ENCODE results near the gene CPOX.

Gene CPOX

GRCh38 chr3:98531622-98532274 is 61.7 kb downstream of the CPOX start, which contains the start of gene GPR15:
TSS of gene GPR15 (plus strand) at chr3:98531978. CDS start at chr3:98532034, 56 bp downstream.
- H3K36me3 ChIP-seq (ENCODE audit: control insufficient read depth, insufficient read depth, low read length), result peaks cover 3% of the 10 kb centered on the region; the same call in 1 of the 2 replicates
- no peak for TF ChIP-seq CTCF (IDR thresholded peaks at IDR 0.05; ENCODE audit: insufficient read depth, low read length, poor library complexity, severe bottlenecking)
- no peak for DNase-seq (ENCODE audit: extremely low read depth, insufficient read length)
- H3K27me3 ChIP-seq (replicated peaks; ENCODE audit: control insufficient read depth, insufficient read depth, low read length), result no peaks in the 10 kb centered on the region
- H3K4me3 ChIP-seq (replicated peaks; ENCODE audit: low read depth, low read length), result peak within 1 kb of the TSS; percentile 86

DNA sequence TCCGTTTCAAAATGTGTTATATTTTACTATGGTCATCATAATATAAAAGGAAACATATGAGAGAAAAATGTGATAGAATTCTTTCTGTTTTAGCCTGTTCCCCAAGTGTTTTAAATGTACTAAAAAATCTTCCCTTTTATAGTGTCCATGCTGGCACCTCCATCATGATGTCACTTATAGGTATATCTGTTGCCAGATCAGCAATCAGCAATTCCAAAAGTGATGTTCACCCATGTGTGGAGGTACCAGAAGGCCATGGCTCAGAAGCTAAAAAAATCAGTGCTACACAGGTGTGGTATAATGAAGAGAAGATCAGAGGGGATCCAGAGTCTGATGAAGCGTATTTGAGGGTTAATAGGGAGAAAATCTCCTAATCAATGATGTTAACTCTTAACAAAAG is 62.7 kb downstream of the CPOX start:
- DNase-seq (ENCODE audit: extremely low read depth, insufficient read length), result no peak
- TF ChIP-seq CTCF (IDR thresholded peaks at IDR 0.05; ENCODE audit: insufficient read depth, low read length, poor library complexity, severe bottlenecking), result no peak
- Histone ChIP-seq H3K4me3 (replicated peaks; ENCODE audit: low read depth, low read length) (peak overlapping the region; percentile 86), H3K36me3 (ENCODE audit: control insufficient read depth, insufficient read depth, low read length) (peaks cover 3% of the 10 kb centered on the region; the same call in 1 of the 2 replicates), H3K27me3 (replicated peaks; ENCODE audit: control insufficient read depth, insufficient read depth, low read length) (no peaks in the 10 kb centered on the region)

DNA sequence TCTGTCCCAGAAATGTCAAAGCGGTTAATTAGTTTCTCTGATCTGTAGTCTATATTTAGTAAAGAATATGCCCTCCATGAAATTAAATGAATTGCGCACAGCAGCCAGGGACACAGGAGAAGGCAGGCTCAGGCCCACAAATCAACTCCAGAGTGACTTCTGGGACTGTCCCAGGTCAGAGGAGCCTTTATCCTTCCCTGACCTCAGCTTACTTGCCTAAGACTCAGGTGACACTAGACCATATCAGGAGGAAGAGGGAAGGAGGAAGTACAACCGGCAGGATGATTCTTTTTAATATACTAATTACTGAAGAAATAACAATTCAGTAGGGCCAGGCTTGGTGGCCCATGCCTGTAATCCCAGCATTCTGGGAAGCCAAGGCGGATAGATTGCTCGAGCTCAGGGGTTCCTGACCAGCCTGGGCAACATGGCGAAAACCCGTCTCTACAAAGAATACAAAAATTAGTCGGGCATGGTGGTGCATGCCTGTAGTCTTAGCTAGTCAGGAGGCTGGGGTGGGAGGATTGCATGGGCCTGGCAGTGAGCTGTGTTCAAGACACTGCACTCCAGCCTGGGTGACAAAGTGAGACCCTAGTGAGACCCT is 63.5 kb downstream of the CPOX start:
- DNase-seq (ENCODE audit: extremely low read depth, insufficient read length), result no peak
- Histone ChIP-seq H3K4me3 (replicated peaks; ENCODE audit: low read depth, low read length) (peak overlapping the region; percentile 86), H3K36me3 (ENCODE audit: control insufficient read depth, insufficient read depth, low read length) (peaks cover 3% of the 10 kb centered on the region; the same call in 1 of the 2 replicates), H3K27me3 (replicated peaks; ENCODE audit: control insufficient read depth, insufficient read depth, low read length) (no peaks in the 10 kb centered on the region)
- no peak for TF ChIP-seq CTCF (IDR thresholded peaks at IDR 0.05; ENCODE audit: insufficient read depth, low read length, poor library complexity, severe bottlenecking)
